Upper lobe of right lung (tissue), 1 donor: ENCODE measurements around the gene NUAK1. TPM values are rescaled to one million over a fixed set of nuclear protein-coding genes. Genes with fewer than 3 reads are reported as not detected.
"Not testable (repeated sequence)": the region's sequence is repeated elsewhere in the genome, so short reads cannot be mapped to it uniquely, and the experiment has no call there.

ENCODE experiments used
- ATAC-seq: fragments of 200-7000 bp; cut with Tn5 transposase; one replicate; pipeline ENCODE4 v1.9.1; 2020; ENCODE audit warnings: mild to moderate bottlenecking, moderate library complexity
- DNase-seq: peaks from one replicate; pipeline ENCODE4 v3.0.0-alpha.2; 2020
- H3K27ac ChIP-seq: fragments of 200-600 bp; one replicate; pipeline ENCODE4 v1.8.0; 2022
- H3K27me3 ChIP-seq: fragments of 200-600 bp; one replicate; pipeline ENCODE4 v1.8.0; 2022; ENCODE audit warnings: mild to moderate bottlenecking
- H3K36me3 ChIP-seq: fragments of 200-600 bp; one replicate; pipeline ENCODE4 v1.8.0; 2022
- H3K4me1 ChIP-seq: fragments of 200-600 bp; one replicate; pipeline ENCODE4 v1.8.0; 2022
- H3K4me3 ChIP-seq: fragments of 200-600 bp; one replicate; pipeline ENCODE4 v1.8.0; 2022; ENCODE audit warnings: mild to moderate bottlenecking
- H3K9me3 ChIP-seq: fragments of 200-600 bp; one replicate; pipeline ENCODE4 v1.8.0; 2022
- intact Hi-C: fragments of 100-400 bp; cut with DNase I; formaldehyde crosslinking; loops from one replicate; pipeline ENCODE4 v1.11.0; 2022
- total RNA-seq: library from RNA; stranded (reverse); fragmentation: NEBNext Ultra II Directional; extraction: Animal tissue kit (Norgen Biotek cat#: 25700); gene quantifications from one replicate; pipeline ENCODE4 v1.2.1, GENCODE V29; 2021
- TF ChIP-seq, protein P1 (sequence below): fragments of 200-600 bp; IDR thresholded peaks from one replicate; pipeline ENCODE4 v1.8.0; 2022; ENCODE audit warnings: antibody characterized with exemption
- donor health status: DM: no; HTN: yes; CAD: no; lungs with severe emphysema.

NUAK1 gene
- total RNA-seq, 1 donor from 2014 or later, result 40.8 TPM

GRCh38 chr12:106020736-106021135, 118.0 kb downstream of the NUAK1 start:
- TF ChIP-seq, protein P1, sequence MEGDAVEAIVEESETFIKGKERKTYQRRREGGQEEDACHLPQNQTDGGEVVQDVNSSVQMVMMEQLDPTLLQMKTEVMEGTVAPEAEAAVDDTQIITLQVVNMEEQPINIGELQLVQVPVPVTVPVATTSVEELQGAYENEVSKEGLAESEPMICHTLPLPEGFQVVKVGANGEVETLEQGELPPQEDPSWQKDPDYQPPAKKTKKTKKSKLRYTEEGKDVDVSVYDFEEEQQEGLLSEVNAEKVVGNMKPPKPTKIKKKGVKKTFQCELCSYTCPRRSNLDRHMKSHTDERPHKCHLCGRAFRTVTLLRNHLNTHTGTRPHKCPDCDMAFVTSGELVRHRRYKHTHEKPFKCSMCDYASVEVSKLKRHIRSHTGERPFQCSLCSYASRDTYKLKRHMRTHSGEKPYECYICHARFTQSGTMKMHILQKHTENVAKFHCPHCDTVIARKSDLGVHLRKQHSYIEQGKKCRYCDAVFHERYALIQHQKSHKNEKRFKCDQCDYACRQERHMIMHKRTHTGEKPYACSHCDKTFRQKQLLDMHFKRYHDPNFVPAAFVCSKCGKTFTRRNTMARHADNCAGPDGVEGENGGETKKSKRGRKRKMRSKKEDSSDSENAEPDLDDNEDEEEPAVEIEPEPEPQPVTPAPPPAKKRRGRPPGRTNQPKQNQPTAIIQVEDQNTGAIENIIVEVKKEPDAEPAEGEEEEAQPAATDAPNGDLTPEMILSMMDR, result no peak
- H3K9me3 ChIP-seq, result no peaks in the 10 kb centered on the region
- ATAC-seq (peak; percentile 48), DNase-seq (no peak)
- H3K36me3 ChIP-seq, result no peaks in the 10 kb centered on the region
- no peak overlapping the region for H3K4me3 ChIP-seq
- peaks cover 16% of the 10 kb centered on the region for H3K4me1 ChIP-seq
- no peak overlapping the region for H3K27ac ChIP-seq
- no peaks in the 10 kb centered on the region for H3K27me3 ChIP-seq
- intact Hi-C loops, result no loop called here

DNA sequence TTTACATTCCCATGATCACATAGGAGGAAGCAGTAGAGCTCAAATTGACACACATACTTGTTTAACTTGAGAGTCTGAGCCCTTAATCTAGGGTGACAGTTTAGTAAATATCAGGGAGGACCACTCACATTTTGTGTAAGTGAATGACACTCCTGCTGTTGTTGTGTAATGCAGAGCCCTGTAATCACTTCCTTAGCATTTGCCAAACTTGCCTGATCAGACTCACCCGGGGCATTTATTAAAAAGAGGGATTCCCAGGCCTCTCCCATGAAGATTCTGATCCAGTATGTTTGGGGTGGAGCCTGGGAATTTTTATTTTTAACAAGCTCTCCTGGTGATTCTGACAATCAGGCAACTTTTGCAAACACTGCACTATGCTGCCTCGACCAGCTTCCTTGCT, 119.6 kb downstream of the NUAK1 start:
- Histone ChIP-seq H3K27me3 (no peaks in the 10 kb centered on the region), H3K9me3 (no peaks in the 10 kb centered on the region), H3K4me3 (no peak overlapping the region), H3K4me1 (peaks cover 16% of the 10 kb centered on the region), H3K27ac (no peak overlapping the region), H3K36me3 (no peaks in the 10 kb centered on the region)
- DNase-seq (no peak), ATAC-seq (no peak)
- intact Hi-C loops, result no loop called here
- TF ChIP-seq, protein P1, result no peak

- Histone ChIP-seq H3K9me3 (no peaks in the 10 kb centered on the region), H3K27ac (no peak overlapping the region), H3K4me1 (peaks cover 16% of the 10 kb centered on the region), H3K27me3 (no peaks in the 10 kb centered on the region), H3K36me3 (no peaks in the 10 kb centered on the region), H3K4me3 (no peak overlapping the region)
- intact Hi-C loops, result no loop called here
- ATAC-seq (no peak), DNase-seq (no peak)
- TF ChIP-seq, protein P1, result no peak
Measured at GRCh38 chr12:106018286-106018685, 120.5 kb downstream of the NUAK1 start.

DNA sequence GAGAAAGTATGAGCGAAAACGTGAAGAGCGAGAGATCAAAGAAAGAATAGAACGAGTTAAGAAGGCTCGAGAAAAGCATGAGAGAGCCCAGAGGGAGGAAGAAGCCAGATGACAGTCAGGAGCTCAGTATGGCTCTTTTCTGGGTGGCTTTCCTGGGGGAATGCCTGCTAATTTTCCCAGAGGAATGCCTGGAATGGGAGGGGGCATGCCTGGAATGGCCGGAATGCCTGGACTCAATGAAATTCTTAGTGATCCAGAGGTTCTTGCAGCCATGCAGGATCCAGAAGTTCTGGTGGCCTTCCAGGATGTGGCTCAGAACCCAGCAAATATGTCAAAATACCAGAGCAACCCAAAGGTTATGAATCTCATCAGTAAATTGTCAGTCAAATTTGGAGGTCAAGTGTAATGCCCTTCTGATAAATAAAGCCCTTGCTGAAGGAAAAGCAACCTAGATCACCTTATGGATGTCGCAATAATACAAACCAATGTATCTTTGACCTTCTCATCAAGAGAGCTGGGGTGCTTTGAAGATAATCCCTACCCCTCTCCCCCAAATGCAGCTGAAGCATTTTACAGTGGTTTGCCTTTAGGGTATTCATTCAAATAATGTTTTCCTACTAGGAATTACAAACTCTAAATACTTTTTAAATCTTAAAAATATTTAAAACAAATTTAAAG, 122.0 kb downstream of the NUAK1 start:
- H3K9me3 ChIP-seq, H3K27ac ChIP-seq, H3K27me3 ChIP-seq, DNase-seq, ATAC-seq, H3K4me3 ChIP-seq, H3K36me3 ChIP-seq, intact Hi-C loops: not testable (repeated sequence)
- H3K4me1 ChIP-seq, result peaks cover 16% of the 10 kb centered on the region

DNA sequence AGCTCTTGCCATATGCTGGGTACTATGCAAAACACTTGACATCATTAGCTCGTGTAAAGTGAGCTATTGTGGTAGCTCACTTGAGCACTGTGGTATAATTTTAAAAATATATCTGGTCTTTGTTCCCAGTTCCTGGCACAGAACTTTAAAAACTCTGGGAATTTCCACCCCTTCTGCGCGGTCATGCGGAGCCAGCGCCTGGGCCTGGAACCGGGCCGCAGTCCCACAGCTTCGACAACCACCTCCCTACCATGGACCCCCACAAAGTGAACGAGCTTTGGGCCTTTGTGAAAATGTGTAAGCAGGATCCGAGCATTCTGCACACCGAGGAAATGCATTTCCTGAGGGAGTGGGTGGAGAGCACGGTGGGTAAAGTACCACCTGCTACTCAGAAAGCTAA, 123.1 kb downstream of the NUAK1 start:
- H3K27ac ChIP-seq, result no peak overlapping the region
- no peaks in the 10 kb centered on the region for H3K9me3 ChIP-seq
- no peaks in the 10 kb centered on the region for H3K36me3 ChIP-seq
- TF ChIP-seq, protein P1, result no peak
- H3K27me3 ChIP-seq, result no peaks in the 10 kb centered on the region
- intact Hi-C loops, result no loop called here
- H3K4me1 ChIP-seq, result peaks cover 8% of the 10 kb centered on the region
- DNase-seq (no peak), ATAC-seq (no peak)
- no peak overlapping the region for H3K4me3 ChIP-seq

DNA sequence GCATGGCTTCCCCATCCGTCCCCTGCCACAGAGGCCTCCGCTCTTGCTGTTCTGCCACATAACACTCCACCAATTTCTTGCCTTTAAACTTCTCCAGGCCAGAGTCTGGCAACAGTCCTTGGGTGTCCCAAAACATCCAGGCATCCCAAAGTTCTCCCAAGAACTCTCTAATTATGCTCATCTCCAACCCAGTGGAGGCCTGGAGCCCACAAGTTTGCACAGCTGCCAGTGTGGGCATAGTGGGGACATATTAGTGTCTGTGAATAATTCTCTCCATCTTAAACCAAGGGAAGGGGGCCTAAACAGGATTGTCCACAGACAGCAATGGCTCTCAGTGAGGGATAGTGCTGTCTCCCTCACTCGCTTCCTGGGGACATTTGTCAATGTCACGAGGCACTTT, 124.8 kb downstream of the NUAK1 start:
- H3K4me3 ChIP-seq, result no peak overlapping the region
- DNase-seq, result no peak
- H3K27ac ChIP-seq, result no peak overlapping the region
- H3K9me3 ChIP-seq, result no peaks in the 10 kb centered on the region
- TF ChIP-seq, protein P1, result no peak
- no peaks in the 10 kb centered on the region for H3K4me1 ChIP-seq
- intact Hi-C loops, result no loop called here
- no peaks in the 10 kb centered on the region for H3K36me3 ChIP-seq
- no peaks in the 10 kb centered on the region for H3K27me3 ChIP-seq
- no peak for ATAC-seq

Other genes with a start within 250 kb of the NUAK1 start
- gene CKAP4, start 109.1 kb upstream of the NUAK1 start, total RNA-seq, result 40.3 TPM
- 37.7 TPM for gene TCP11L2, start 163.8 kb upstream of the NUAK1 start, total RNA-seq
- gene POLR3B, start 218.8 kb upstream of the NUAK1 start, total RNA-seq, result 11.3 TPM